ENCODE measurements around the gene FN3K. TPM values are rescaled to one million over a fixed set of nuclear protein-coding genes. Genes with fewer than 3 reads are reported as not detected.

FN3K gene
- total and polyA plus RNA-seq, 2 of the 13 experiments (the other 11 are each of a cell fraction or from before 2014, with no cell fraction given) = 3.5 to 12.2 TPM

GRCh38 chr17:82797061-82797460 is 61.6 kb downstream of the FN3K start (continued):
- TF ChIP-seq TERF1 (CRISPR knock-in tag; IDR thresholded peaks at IDR 0.05) = no peak
- TF ChIP-seq ZNF646 (CRISPR knock-in tag; IDR thresholded peaks at IDR 0.05) = no peak
- TF ChIP-seq ZNF639 (CRISPR knock-in tag; conservative IDR thresholded peaks at IDR 0.05) = no peak
- no peak for TF ChIP-seq ATF4 (CRISPR knock-in tag; IDR thresholded peaks at IDR 0.05)
